Hepatocyte (in vitro differentiated cells): ENCODE measurements around the gene CC2D2B.

Experiments used
- CTCF ChIP-seq: fragments of 200-600 bp; sonication (generic); IDR thresholded peaks from 2 replicates; pipeline ENCODE4 v1.5.1; 2016; ENCODE audit warnings: antibody characterized with exemption, mild to moderate bottlenecking; ENCODE audit not compliant: poor library complexity
- EZH2 ChIP-seq: fragments of 200-600 bp; sonication (generic); IDR thresholded peaks from 2 replicates; pipeline ENCODE4 v1.6.1; 2016; ENCODE audit warnings: antibody characterized with exemption, mild to moderate bottlenecking, borderline replicate concordance
- EZH2phosphoT487 ChIP-seq: fragments of 200-600 bp; sonication (generic); IDR thresholded peaks from one replicate; pipeline ENCODE4 v1.6.1; 2018; ENCODE audit warnings: antibody characterized with exemption, mild to moderate bottlenecking, low read depth, moderate library complexity; ENCODE audit not compliant: unreplicated experiment, severe bottlenecking

DNA sequence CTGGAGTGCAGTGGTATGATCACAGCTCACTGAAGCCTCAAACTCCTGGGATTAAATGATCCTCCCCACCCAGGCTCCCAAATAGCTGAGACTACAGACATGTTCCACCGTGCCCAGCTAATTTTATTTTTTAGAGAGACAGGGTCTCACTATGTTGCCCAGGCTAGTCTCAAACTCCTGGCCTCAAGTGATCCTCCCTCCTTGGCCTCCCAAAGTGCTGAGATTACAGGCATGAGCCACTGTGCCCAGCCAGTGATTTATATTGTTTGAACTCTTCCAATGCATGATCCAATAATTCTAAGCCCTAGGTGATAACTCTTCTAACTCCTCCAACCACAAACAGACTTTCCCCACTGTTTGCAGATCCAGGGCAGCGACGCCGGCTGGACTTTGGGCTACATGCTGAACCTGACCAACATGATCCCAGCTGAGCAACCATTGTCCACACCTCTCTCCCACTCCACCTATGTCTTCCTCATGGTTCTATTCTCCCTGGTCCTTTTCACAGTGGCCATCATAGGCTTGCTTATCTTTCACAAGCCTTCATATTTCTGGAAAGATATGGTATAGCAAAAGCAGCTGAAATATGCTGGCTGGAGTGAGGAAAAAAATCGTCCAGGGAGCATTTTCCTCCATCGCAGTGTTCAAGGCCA is 41.8 kb upstream of the CC2D2B start:
- TF ChIP-seq CTCF (no peak), EZH2phosphoT487 (no peak), EZH2 (no peak)
